NOMO-1 (cell line): ENCODE data around the gene UBE2C.
"Not testable (repeated sequence)": the region's sequence is repeated elsewhere in the genome, so short reads cannot be mapped to it uniquely, and the experiment has no call there.

ENCODE experiments used
- DNase-seq, 2 experiments: peaks; one replicate each; lab custom pipeline; 2025; ENCODE audit not compliant: unreplicated experiment in 2 of 2; lab: John Stamatoyannopoulos, UW

The UBE2C gene

DNA sequence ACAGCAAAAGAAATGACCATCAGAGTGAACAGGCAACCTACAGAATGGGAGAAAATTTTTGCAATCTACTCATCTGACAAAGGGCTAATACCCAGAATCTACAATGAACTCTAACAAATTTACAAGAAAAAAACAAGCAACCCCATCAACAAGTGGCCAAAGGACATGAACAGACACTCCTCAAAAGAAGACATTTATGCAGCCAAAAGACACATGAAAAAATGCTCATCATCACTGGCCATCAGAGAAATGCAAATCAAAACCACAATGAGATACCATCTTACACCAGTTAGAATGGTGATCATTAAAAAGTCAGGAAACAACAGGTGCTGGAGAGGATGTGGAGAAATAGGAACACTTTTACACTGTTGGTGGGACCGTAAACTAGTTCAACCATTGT, 14.9 kb upstream of the UBE2C start:
- DNase-seq: not testable (repeated sequence)

DNA sequence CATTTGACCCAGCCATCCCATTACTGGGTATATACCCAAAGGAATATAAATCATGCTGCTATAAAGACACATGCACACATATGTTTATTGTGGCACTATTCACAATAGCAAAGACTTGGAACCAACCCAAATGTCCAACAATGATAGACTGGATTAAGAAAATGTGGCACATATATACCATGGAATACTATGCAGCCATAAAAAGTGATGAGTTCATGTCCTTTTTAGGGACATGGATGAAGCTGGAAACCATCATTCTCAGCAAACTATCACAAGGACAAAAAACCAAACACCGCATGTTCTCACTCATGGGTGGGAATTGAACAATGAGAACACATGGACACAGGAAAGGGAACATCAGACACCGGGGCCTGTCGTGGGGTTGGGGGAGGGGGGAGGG, 14.5 kb upstream of the UBE2C start:
- DNase-seq: not testable (repeated sequence)

DNA sequence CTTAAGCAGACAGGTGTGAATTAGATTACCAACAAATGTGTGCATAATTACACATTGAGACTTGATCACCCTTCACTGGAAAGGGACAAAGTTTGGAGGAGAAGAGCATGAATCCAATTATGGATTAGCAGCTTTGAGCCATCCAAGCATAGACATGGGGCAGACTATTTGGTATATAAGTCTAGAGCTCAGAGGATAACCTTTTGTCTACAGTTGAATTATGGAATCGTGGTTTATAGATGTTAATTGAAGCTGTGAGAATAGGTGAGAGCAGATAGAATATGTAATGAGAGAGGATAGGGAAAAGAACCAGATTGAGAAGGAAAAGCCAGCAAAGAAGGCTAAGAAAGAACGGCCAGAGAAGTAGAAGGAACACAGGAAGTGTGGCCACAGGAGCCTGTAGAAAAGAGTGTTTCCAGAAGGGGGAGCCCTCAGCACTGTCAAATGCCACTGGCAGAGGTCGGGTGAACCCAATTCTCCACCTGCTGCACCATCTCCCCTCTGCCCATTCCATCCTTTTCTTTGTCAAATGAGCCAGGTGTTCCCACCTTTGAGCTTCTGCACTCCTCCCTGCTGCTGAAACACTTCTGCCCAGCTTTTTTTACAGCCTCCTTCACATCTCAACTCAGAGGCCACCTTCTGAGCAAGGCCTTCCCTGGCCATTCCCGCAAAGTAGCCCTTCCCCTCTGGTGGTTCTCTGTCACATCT, 13.4 kb upstream of the UBE2C start:
- peak; percentile 52 to 64 for DNase-seq

DNA sequence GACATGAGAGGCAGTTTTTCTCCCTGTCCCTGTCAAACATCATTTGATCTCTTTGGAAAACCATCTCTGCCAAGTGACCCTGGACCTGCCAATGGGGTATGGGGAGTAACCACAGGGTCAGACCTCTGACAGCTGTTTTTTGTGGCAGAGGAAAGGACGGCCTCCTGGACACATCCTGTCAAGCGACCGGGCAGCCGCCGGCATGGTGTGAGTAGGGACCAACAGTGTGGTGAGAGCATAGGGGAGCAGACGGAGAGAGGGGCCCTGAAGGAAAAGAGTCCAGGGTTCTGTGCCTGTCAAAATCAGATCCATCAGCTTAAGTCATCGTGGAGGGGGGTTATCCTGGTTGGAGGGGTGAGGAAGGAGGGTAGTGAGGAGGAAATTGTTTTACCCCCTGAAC, 10.6 kb upstream of the UBE2C start:
- DNase-seq: no peak

DNA sequence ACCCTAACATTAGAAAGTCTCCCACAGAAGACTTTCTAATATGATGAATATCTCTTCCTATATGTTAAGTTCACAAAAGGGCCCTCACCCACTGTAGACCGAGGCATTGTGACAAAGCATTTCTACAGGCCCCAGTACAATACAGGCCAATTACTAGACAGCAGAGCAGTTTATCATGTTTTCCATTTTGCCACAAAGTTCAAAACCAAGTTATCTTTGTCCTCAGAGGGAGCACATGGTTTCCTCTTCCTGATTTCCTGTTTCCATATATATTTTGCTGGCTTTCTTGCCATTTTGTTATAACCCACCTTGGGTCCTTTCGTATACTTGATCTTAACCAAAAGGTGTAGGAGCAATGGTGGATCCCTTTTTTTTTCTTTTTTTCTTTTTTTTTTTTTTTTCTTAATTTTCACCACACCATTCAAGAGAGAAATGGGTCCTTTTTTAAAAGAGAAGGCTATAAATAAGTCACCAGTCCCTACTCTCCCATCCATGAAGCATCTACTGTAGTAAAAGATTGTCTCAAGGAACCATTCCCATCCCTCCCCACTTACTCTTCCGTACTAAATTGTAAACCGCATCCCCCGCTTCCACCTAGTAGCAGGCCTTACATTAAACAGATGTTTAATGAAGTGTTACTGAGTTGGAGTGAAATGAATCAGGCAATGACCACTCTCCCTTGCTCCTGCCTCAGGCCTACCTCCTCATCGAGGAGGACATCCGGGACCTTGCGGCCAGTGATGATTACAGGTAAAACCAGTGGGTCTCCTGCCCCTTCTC, 2.1 kb upstream of the UBE2C start:
- no peak for DNase-seq

DNA sequence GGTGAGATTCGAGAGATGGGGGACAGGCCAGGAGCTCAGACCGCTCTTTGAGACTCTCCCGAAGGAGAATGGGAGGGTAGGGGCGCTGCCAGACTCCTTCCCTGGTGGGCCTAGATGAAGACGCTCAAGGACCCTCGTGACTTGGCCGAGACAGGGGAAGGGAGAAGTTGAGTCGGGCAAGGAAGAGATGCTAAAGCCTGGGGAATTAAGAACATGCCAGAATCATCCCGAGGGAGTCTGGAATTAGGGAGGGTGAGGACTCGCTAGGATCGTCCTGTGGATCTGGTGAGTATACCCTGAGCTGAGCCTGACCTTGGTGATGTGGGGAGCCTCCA, 529 bp downstream of the UBE2C start:
- no peak for DNase-seq

DNA sequence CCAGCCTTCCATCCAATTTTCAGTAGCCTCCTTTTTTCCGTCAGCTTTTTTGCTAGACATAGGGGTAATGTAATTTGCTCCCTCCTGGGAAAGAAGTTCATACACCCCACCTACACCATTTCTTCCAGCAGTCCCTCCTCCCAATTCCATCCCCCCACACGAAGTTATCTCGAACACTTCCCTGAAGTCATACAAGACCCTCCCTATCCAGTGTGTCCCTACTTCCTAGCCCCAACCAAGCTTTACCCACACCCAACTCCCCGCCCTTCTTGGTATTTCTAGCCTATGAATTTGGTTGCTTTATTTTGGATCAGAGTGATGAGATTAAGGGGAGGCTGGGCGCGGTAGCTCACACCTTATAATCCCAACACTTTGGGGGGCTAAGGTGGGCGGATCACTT, 1.0 kb downstream of the UBE2C start:
- no peak for DNase-seq

DNA sequence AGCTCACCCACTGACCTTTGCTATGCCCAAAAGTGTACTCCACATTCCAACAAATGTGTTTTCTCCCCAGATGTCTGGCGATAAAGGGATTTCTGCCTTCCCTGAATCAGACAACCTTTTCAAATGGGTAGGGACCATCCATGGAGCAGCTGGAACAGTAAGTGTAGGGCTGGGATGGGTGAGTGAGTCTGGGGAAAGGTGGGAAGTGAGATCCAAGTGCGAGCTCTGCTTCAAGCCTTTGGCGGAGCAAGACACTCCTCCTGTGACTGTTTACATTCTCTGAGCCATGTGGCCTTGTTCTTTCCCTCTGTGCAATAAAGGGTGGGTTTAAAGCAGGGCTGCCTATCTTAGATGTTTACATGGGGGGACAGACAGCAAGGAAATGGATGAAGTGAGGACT, 1.9 kb downstream of the UBE2C start:
- DNase-seq: no peak

DNA sequence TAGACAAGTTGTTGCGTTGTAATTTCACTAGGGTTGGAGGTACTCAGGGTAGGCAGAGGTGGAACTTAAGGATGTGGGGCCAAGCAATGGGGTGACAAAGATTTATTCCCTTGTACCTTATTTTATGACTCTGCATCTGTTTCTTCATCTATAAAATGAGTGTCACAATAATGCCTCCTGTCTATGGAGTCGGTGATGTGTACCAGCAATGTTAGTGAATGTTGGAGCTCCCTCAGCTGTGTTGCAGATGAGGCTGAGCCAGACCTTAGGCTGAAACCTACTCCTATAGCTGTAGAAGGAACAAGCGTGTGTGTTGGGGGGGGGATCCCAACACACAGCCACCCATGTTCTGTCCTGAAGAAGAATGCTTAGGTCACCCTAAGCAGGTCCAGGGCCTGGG, 4.5 kb downstream of the UBE2C start:
- no peak for DNase-seq

DNA sequence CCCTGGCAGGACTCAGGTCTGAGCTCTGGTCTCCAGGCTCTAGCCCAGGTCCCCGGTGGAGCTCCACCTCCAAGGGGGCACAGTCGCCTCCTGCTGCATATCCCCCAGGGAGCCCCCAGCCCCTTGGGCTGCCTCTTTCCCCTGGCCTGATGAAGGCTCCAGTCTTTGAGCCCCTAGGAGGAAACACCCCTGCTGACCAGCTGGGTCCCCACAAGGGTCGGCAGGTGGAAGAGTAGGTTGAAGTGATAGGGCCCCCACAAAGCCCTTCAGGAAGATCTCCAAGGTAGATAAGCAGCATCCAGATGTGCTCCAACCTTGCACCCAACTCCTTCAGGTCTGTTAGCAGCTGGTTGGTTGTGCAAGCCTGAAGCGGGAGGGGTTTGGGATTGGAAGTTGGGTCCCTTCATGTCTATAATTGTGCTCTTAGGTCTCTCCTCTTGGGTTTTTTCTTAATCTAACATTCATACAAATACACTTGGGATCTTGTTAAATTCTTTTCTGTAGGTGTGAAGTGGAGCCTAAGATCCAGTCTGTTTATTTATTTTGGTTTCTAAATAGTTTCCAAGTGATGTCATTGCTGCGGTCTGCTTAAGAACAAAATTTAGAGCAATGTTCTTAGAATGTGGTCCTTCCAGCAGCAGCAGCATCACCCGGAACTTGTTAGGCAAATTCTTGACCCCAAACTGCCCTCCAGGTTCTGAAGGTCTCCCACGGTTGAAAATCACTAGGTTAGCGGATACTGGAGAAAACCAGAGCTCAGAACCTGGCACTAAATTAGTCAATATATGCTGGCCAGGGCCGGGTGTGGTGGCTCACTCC, 5.1 kb downstream of the UBE2C start:
- DNase-seq: no peak

DNA sequence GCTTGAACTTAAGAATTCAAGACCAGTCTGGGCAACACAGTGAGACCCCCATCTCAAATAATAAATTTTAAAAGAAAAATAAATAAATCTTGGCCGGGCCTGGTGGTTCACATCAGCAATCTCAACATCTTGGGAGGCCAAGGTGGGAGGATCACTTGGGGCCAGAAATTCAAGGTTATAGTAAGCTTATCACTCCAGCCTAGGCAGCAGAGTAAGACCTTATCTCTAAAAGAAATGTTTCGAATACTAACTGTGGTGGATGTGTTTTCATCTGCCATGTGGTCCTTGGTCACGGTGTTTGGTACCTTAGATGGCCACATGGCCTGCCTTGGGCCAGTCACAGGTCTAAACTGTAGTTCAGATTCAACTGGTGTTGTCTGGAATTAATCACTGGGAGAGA, 5.8 kb downstream of the UBE2C start:
- DNase-seq: no peak

DNA sequence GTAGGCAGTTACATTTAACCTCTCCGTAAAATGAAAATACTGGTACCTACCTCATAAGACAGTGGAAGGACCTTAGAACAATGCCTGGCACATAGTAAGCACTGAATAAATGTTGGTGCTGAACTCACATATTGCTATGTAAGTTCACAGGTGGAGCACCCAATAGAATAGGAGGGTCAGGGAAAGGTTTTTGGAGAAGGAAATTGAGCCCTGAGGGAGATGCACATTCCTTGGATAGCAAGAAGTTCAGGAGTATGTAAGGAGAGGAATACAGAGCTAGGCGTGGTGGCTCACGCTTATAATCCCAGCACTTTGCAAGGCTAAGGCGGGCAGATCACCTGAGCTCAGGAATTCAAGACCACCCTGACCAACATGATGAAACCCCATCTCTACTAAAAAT, 7.0 kb downstream of the UBE2C start:
- DNase-seq: no peak

DNA sequence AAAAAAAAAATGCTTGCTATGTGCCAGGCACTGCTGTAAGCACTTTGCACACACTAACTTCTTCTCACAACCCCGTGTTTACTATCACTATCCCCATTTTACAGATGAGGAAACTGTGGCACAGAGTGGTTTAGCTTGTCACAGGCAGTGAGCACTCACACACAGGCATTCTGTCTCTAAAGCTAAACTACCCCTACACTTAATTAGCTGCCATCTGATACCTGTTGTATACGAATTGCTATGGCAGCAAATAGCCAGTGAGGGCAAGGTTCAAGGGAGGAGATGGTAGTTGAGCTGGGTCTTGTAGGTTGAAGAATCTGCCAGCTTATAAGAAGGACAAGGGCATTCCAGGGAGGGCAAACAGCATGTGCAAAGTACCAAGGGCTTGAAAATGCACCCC, 9.5 kb downstream of the UBE2C start:
- DNase-seq: no peak

DNA sequence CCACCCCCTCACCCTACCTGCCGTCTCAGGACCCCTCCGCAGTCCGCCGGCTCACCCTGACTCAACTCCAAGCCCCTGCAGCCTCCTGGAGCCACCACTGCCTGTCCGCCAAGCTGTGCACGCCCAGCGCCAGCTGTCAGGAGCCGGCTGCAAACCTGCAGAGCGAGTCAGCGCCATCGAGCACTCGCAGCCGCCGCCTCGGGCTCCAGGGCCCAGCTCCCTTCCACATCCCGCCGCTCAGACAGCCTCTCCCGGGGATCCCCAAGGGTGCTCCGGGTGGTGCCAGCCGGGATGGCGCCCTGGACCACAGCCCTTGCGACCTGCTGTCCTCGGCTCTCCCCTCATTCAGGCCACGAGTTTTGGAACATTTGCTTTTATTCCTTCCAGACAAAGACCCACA, 10.4 kb downstream of the UBE2C start:
- DNase-seq: no peak

DNA sequence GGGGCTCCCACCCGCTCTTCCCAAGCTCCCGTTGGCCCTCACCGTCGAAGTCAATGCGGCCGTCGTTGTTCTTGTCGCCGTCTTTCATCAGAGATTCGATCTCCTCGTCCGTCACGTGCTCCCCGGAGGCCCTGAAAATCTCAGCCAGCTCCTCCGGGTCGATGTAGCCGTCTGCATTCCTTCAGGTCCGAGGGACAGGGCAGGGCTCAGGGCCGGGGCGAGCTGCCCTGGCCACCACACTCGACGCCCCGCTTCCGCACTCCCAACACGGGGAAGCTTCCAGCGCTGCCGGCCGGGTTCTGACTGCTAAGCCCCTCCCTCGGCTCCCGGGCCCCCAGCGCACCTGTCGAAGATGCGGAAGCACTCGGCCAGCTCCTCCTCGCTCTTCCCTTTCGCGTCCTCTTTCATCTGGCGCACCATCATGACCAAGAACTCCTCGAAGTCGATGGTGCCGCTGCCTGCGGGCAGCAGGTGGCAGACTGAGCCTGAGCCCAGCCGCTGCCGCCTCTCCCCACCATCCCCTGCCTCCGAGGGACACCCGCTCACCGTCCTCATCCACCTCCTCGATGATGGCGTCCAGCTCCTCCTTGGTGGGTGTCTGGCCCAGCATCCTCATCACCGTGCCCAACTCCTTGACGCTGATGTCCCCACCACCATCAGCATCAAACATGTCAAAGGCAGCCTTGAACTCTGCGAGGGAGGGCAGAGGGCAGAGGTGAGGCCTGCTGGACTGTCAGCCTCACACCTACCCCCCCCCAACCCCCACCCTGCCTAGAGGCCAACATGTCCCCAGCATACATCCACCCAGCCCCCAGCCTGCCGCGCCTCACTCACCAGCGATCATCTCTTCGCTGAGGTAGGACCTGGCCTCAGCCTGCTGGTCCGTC, 11.7 kb downstream of the UBE2C start:
- peak; percentile 47 to 51 for DNase-seq

DNA sequence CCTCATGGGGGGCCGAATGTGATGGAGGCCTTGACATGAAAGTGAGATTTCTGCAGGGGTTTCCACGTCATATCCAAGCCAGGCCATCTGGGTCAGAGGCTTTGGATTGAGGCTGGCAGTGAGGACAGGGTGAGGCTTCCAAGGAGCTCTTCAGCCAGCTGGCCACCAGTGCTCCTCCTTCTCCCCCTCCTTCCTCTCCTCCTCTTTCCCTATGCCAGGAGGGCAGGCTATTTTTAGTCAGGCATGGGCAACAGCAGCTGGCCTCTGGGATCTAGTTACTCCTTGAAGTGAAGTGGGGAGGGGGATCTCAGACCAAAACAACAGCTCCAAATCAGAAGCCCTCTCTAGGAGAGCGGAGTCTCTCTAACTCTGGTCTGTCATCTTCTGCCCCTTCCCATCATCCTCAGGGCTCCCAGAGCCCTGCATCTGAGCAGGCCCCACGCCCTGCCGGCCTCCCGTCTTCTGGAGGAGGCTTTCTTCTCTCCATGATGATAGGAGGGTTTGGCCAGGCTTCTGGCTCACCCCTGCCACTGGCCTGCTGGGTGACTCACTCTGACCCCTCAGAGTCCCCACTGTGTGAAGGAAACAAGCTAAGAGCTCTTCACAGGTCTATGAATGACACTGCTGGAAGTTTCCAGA, 14.1 kb downstream of the UBE2C start:
- no peak for DNase-seq

DNA sequence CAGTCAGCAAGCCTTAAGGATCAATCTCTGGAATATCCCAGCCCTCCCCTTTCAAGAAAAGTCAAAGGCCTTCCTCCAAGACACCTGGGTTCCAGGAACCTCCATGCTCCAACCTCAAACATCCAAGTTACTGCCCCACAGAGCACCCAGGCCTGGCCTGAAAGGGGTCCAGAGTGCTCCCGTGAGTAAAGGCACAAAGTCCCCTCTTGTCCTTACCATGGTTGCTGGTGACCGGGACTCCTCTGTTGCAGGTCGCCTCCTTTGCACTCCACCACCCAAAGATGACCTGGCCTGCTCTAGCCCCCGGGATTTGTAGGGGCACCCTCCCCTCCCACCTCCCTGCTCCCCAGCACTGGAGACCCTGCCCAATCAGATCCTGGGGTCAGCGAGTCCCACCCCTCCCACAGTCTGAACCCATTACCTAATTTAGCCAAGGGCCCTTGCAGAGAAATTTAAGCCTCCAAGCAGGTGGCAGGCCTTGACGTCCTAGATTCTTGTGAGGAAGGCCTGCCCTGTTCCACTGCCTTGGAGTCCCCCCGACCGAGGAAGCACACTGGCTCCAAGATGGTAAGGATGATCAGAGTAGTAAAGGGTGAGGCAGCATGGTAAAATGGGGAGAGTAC, 14.7 kb downstream of the UBE2C start, which contains the start of gene TNNC2:
Gene TNNC2 (minus strand): TSS at position 283 of the 623 bp plus-strand sequence. CDS start 64 bp downstream, at position 219.
- no peak for DNase-seq

DNA sequence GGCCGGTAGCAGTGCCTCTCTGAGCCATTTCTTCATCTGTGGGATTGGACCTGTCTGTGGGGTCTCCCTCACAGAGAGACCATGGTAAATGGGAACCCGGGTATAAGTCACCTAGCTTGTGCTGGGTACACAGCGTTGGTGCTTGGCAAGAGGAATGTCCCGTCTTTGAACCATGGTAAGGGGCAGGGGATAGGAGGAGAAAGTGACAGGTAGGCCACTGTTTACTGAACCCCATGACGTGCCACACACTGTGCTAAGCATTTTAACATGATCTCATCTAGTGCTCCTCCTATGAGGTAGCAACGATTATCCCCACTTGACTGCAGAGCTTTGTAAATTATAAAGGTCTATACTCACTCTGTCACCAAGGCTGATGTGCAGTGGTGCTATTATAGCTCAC, 15.3 kb downstream of the UBE2C start:
- DNase-seq: no peak

DNA sequence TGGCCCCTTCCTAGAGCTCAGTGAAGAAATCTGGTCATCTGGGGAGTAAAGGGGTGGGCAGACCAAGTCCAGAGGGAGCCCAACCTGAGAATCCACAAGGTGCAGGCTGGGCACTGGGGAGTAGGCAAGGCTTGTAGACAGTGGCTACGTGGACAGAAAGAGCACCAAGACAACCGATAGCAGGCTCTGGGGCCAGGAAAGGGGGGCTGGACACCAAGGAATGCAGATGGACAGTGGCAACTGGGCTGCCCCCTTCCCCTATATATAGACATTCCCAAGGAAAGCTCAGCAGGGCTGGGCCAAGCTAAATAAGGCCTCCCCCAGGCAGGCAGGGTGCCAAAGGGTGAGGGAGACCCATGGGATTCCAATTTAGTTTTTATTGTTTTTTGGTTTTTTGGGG, 16.1 kb downstream of the UBE2C start:
- no peak for DNase-seq

DNA sequence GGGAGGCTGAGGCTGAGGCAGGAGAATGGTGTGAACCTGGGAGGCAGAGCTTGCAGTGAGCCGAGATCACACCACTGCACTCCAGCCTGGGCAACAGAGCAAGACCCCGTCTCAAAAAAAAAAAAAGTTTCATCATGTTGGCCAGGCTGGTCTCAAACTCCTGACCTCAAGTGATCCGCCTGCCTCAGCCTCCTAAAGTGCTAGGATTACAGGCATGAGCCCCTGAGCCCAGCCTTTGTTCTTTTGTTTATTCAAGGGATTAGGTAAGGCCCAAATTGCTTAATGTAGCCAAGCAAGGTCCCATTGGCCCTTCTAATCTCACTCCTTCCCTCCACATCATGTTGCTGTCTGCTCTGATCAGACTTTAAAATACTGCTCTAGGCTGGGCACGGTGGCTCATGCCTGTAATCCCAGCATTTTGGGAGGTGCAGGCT, 17.2 kb downstream of the UBE2C start:
- DNase-seq: not testable (repeated sequence)
